ENCODE measurements around the gene SLC9A3. TPM values are rescaled to one million over a fixed set of nuclear protein-coding genes. Genes with fewer than 3 reads are reported as not detected.
"Not testable (repeated sequence)": the region's sequence is repeated elsewhere in the genome, so short reads cannot be mapped to it uniquely, and the experiment has no call there.

Gene SLC9A3
- polyA plus RNA-seq, 1 donor, result 203 TPM

DNA sequence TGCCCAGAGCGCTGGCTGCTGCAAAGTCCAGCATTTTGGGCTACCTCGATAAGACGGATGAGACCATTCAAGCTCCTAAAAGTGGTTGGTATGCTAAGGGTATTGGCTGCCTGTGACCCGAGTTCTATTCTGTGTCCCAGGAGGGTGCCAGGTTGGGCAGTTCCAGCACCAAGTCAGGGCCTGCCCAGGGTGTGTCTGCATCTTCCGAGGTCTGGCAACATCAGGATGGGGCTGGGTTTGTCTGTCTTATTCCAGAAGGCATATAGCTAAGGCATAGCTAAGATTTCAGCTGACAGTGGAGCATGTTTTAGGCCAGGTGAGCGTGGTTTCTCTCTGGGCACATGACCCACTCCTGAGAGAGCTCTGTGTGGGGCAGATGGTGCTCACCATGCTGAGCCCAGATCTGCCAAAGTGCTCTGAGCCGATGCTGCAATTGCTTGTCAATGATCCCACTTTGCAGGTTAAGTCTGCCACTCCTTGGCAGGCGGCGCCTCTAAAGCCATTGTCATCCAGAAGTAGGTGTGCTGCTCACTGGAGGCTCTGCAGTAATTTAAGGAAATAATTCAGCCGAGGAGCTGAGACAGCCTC is 7.8 kb downstream of the SLC9A3 start:
- no peak overlapping the region for H3K4me3 ChIP-seq (ENCODE audit: low read length)
- peaks cover 2% of the 10 kb centered on the region for H3K27me3 ChIP-seq (ENCODE audit: control insufficient read depth, insufficient read depth, low read length)
- no peak for DNase-seq
- no CpG with 5 or more reads among the region's 10 CpGs for WGBS (ENCODE audit: insufficient coverage, low lambda C conversion rate)
- peaks cover 14% of the 10 kb centered on the region for H3K36me3 ChIP-seq (ENCODE audit: control insufficient read depth, insufficient read depth, low read length)
- H3K27ac ChIP-seq (ENCODE audit: low read length), result no peak overlapping the region
- H3K9me3 ChIP-seq (ENCODE audit: control insufficient read depth, low read depth, low read length), result peaks cover 7% of the 10 kb centered on the region
- H3K4me1 ChIP-seq (ENCODE audit: control insufficient read depth, insufficient read depth, low read length), result peaks cover 71% of the 10 kb centered on the region

- H3K27ac ChIP-seq (ENCODE audit: low read length), result peak overlapping the region; percentile 81
- no CpG with 5 or more reads among the region's 11 CpGs for WGBS (ENCODE audit: insufficient coverage, low lambda C conversion rate)
- no peak overlapping the region for H3K4me3 ChIP-seq (ENCODE audit: low read length)
- peak in 1 of 2 donors; percentile 46 for DNase-seq
- no peaks in the 10 kb centered on the region for H3K27me3 ChIP-seq (ENCODE audit: control insufficient read depth, insufficient read depth, low read length)
- H3K9me3 ChIP-seq (ENCODE audit: control insufficient read depth, low read depth, low read length), result peaks cover 7% of the 10 kb centered on the region
- peaks cover 22% of the 10 kb centered on the region for H3K36me3 ChIP-seq (ENCODE audit: control insufficient read depth, insufficient read depth, low read length)
- peaks cover 62% of the 10 kb centered on the region for H3K4me1 ChIP-seq (ENCODE audit: control insufficient read depth, insufficient read depth, low read length)
These were observed 8.9 kb downstream of the SLC9A3 start for GRCh38 chr5:515273-515836.

- peak overlapping the region; percentile 81 for H3K27ac ChIP-seq (ENCODE audit: low read length)
These were observed 9.6 kb downstream of the SLC9A3 start for GRCh38 chr5:514673-515072.

GRCh38 chr5:514101-514485 is 10.2 kb downstream of the SLC9A3 start:
- Histone ChIP-seq H3K27ac (ENCODE audit: low read length) (peak overlapping the region; percentile 81), H3K9me3 (ENCODE audit: control insufficient read depth, low read depth, low read length) (peaks cover 7% of the 10 kb centered on the region), H3K36me3 (ENCODE audit: control insufficient read depth, insufficient read depth, low read length) (peaks cover 28% of the 10 kb centered on the region), H3K4me1 (ENCODE audit: control insufficient read depth, insufficient read depth, low read length) (peaks cover 49% of the 10 kb centered on the region), H3K4me3 (ENCODE audit: low read length) (peak overlapping the region; percentile 4), H3K27me3 (ENCODE audit: control insufficient read depth, insufficient read depth, low read length) (no peaks in the 10 kb centered on the region)
- no CpG with 5 or more reads among the region's 12 CpGs for WGBS (ENCODE audit: insufficient coverage, low lambda C conversion rate)
- peak in 1 of 2 donors; percentile 48 for DNase-seq

More at GRCh38 chr5:514673-515072, 9.6 kb downstream of the SLC9A3 start:
- Histone ChIP-seq H3K4me1 (ENCODE audit: control insufficient read depth, insufficient read depth, low read length) (peaks cover 55% of the 10 kb centered on the region), H3K27me3 (ENCODE audit: control insufficient read depth, insufficient read depth, low read length) (no peaks in the 10 kb centered on the region), H3K9me3 (ENCODE audit: control insufficient read depth, low read depth, low read length) (peaks cover 7% of the 10 kb centered on the region), H3K4me3 (ENCODE audit: low read length) (no peak overlapping the region), H3K36me3 (ENCODE audit: control insufficient read depth, insufficient read depth, low read length) (peaks cover 28% of the 10 kb centered on the region)
- WGBS (ENCODE audit: insufficient coverage, low lambda C conversion rate), result no CpG with 5 or more reads among the region's 8 CpGs
- DNase-seq, result peak; percentile 77 to 87

GRCh38 chr5:513216-514100 is 10.8 kb downstream of the SLC9A3 start:
- Histone ChIP-seq H3K27me3 (ENCODE audit: control insufficient read depth, insufficient read depth, low read length) (no peaks in the 10 kb centered on the region), H3K4me1 (ENCODE audit: control insufficient read depth, insufficient read depth, low read length) (peaks cover 43% of the 10 kb centered on the region), H3K27ac (ENCODE audit: low read length) (peak overlapping the region; percentile 81), H3K9me3 (ENCODE audit: control insufficient read depth, low read depth, low read length) (peaks cover 8% of the 10 kb centered on the region), H3K4me3 (ENCODE audit: low read length) (no peak overlapping the region), H3K36me3 (ENCODE audit: control insufficient read depth, insufficient read depth, low read length) (peaks cover 31% of the 10 kb centered on the region)
- DNase-seq, result peak in 1 of 2 donors; percentile 34
- WGBS (ENCODE audit: insufficient coverage, low lambda C conversion rate), result no CpG with 5 or more reads among the region's 31 CpGs

GRCh38 chr5:511476-511875 is 12.8 kb downstream of the SLC9A3 start:
- no peak for DNase-seq
- H3K9me3 ChIP-seq (ENCODE audit: control insufficient read depth, low read depth, low read length), result peaks cover 19% of the 10 kb centered on the region
- no peak overlapping the region for H3K4me3 ChIP-seq (ENCODE audit: low read length)
- peaks cover 27% of the 10 kb centered on the region for H3K36me3 ChIP-seq (ENCODE audit: control insufficient read depth, insufficient read depth, low read length)
- H3K27ac ChIP-seq (ENCODE audit: low read length), result no peak overlapping the region
- H3K4me1 ChIP-seq (ENCODE audit: control insufficient read depth, insufficient read depth, low read length), result peaks cover 33% of the 10 kb centered on the region
- no peaks in the 10 kb centered on the region for H3K27me3 ChIP-seq (ENCODE audit: control insufficient read depth, insufficient read depth, low read length)
- WGBS (ENCODE audit: insufficient coverage, low lambda C conversion rate), result no CpG with 5 or more reads among the region's 16 CpGs

GRCh38 chr5:510521-510920 is 13.7 kb downstream of the SLC9A3 start:
- Histone ChIP-seq H3K9me3 (ENCODE audit: control insufficient read depth, low read depth, low read length) (peaks cover 19% of the 10 kb centered on the region), H3K27me3 (ENCODE audit: control insufficient read depth, insufficient read depth, low read length) (no peaks in the 10 kb centered on the region), H3K36me3 (ENCODE audit: control insufficient read depth, insufficient read depth, low read length) (peaks cover 23% of the 10 kb centered on the region), H3K27ac (ENCODE audit: low read length) (no peak overlapping the region), H3K4me3 (ENCODE audit: low read length) (no peak overlapping the region), H3K4me1 (ENCODE audit: control insufficient read depth, insufficient read depth, low read length) (peaks cover 34% of the 10 kb centered on the region)
- WGBS (ENCODE audit: insufficient coverage, low lambda C conversion rate), result no CpG with 5 or more reads among the region's 9 CpGs
- no peak for DNase-seq

DNA sequence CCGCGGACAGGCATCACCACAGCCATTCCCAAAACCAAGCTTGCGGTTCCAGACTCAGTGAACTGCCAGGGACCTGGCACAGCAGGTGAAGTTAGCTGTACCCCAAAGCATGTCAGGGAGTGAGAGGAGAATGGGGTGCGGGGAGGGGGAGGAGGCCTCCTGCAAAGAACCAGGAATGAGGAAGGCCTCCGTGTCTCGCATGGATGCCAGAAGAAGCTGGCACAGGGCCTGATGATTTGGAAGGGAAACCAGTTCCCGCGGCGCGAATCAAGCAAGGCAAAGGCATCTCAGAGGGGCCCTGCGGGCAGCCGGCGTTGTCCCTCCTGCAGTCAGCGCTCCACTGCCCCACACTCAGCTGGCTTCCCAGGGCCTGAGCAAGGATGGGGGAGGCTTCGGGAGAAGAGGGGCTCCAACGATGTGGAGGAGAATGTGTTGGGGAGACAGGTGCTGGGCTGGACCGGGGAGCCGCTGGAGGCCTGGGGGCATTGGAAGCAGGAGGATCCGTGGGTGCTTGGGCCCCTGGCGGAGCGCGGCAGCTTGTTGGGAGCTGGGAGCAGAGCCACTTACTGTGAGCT is 14.6 kb downstream of the SLC9A3 start:
- peaks cover 23% of the 10 kb centered on the region for H3K36me3 ChIP-seq (ENCODE audit: control insufficient read depth, insufficient read depth, low read length)
- H3K4me1 ChIP-seq (ENCODE audit: control insufficient read depth, insufficient read depth, low read length), result peaks cover 28% of the 10 kb centered on the region
- H3K27me3 ChIP-seq (ENCODE audit: control insufficient read depth, insufficient read depth, low read length), result no peaks in the 10 kb centered on the region
- H3K9me3 ChIP-seq (ENCODE audit: control insufficient read depth, low read depth, low read length), result peaks cover 21% of the 10 kb centered on the region
- no CpG with 5 or more reads among the region's 22 CpGs for whole genome bisulfite sequencing (ENCODE audit: insufficient coverage, low lambda C conversion rate)
- H3K27ac ChIP-seq (ENCODE audit: low read length), result no peak overlapping the region
- no peak overlapping the region for H3K4me3 ChIP-seq (ENCODE audit: low read length)
- DNase-seq, result no peak

DNA sequence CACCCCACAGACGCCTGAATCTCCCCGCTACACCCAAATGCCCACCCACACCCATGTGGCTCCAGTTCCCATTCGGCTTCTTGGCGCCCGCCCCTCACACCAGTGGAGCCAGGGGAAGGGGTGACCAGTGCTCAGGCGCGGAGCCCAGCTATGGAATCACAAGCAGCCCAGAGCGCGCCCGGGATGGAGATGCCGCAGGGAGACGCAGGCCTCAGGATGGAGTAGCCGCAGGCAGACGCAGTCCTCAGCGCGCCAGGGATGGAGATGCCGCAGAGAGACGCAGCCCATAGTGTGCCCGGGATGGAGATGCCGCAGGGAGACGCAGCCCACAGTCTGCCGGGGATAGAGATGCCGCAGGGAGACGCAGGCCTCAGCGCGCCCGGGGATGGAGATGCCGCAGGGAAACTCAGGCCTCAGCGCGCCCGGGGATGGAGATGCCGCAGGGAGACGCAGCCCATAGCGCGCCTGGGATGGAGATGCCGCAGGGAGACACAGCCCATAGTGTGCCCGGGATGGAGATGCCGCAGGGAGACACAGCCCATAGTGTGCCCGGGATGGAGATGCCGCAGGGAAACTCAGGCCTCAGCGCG is 16.2 kb downstream of the SLC9A3 start:
- H3K27ac ChIP-seq (ENCODE audit: low read length); H3K27me3 ChIP-seq (ENCODE audit: control insufficient read depth, insufficient read depth, low read length); DNase-seq; H3K4me3 ChIP-seq (ENCODE audit: low read length): not testable (repeated sequence)
- Histone ChIP-seq H3K4me1 (ENCODE audit: control insufficient read depth, insufficient read depth, low read length) (peaks cover 13% of the 10 kb centered on the region), H3K9me3 (ENCODE audit: control insufficient read depth, low read depth, low read length) (peaks cover 26% of the 10 kb centered on the region), H3K36me3 (ENCODE audit: control insufficient read depth, insufficient read depth, low read length) (peaks cover 28% of the 10 kb centered on the region)
- no CpG with 5 or more reads among the region's 42 CpGs for WGBS (ENCODE audit: insufficient coverage, low lambda C conversion rate)
